ENCODE measurements around the gene ABHD14A. TPM values are rescaled to one million over a fixed set of nuclear protein-coding genes. Genes with fewer than 3 reads are reported as not detected.
"Not testable (repeated sequence)": the region's sequence is repeated elsewhere in the genome, so short reads cannot be mapped to it uniquely, and the experiment has no call there.

The ABHD14A gene
- total and polyA plus RNA-seq, 2 experiments from 2014 or later = 17.1 to 55.1 TPM

DNA sequence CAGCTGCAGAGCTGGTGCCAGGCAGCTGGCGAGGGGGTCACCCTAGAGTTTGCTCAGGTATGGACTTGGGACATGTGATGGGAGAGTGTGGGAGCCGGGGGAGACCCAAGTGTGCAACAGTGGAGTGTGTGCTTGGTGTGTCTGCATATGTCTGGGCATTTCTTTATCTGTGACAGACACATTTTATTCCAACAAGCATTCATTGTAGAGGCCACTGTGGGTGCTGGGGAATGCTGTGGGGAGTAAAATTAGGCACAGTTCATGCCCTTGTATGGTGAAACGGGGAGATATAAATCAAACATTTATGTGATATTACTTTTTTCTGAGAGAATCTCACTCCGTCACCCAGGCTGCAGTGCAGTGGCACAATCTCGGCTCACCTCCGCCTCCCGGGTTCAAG is 12.7 kb downstream of the ABHD14A start:
- Histone ChIP-seq H3K4me2 (no peak overlapping the region), H3K4me3 (no peak overlapping the region), H3K79me2 (peaks cover 11% of the 10 kb centered on the region), H3K27ac (no peak overlapping the region), H3K4me1 (ENCODE audit: insufficient read depth) (peaks cover 17% of the 10 kb centered on the region), H3K9me3 (ENCODE audit: low read depth) (no peaks in the 10 kb centered on the region), H3K27me3 (no peaks in the 10 kb centered on the region), H2AFZ (no peak overlapping the region), H3K9me2 (replicated peaks; ENCODE audit: insufficient read depth) (no peaks in the 10 kb centered on the region), H4K20me1 (ENCODE audit: insufficient read depth, poor library complexity, severe bottlenecking) (no peaks in the 10 kb centered on the region), H3K36me3 (replicated peaks; ENCODE audit: insufficient read depth, low read depth) (no peaks in the 10 kb centered on the region)
- DNase-seq (ENCODE audit: low spot score) = no peak
- 96% methylated on average over 7 of the region's 7 CpGs for WGBS (ENCODE audit: low lambda C conversion rate, missing lambda C conversion rate)
- no peak for TF ChIP-seq EZH2phosphoT487 (IDR thresholded peaks at IDR 0.05; ENCODE audit: low read depth, severe bottlenecking, unreplicated experiment)
- TF ChIP-seq, protein P1, sequence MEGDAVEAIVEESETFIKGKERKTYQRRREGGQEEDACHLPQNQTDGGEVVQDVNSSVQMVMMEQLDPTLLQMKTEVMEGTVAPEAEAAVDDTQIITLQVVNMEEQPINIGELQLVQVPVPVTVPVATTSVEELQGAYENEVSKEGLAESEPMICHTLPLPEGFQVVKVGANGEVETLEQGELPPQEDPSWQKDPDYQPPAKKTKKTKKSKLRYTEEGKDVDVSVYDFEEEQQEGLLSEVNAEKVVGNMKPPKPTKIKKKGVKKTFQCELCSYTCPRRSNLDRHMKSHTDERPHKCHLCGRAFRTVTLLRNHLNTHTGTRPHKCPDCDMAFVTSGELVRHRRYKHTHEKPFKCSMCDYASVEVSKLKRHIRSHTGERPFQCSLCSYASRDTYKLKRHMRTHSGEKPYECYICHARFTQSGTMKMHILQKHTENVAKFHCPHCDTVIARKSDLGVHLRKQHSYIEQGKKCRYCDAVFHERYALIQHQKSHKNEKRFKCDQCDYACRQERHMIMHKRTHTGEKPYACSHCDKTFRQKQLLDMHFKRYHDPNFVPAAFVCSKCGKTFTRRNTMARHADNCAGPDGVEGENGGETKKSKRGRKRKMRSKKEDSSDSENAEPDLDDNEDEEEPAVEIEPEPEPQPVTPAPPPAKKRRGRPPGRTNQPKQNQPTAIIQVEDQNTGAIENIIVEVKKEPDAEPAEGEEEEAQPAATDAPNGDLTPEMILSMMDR (IDR thresholded peaks at IDR 0.05; ENCODE audit: poor library complexity) = no peak
- TF ChIP-seq EZH2 (IDR thresholded peaks at IDR 0.05; ENCODE audit: borderline replicate concordance) = no peak

DNA sequence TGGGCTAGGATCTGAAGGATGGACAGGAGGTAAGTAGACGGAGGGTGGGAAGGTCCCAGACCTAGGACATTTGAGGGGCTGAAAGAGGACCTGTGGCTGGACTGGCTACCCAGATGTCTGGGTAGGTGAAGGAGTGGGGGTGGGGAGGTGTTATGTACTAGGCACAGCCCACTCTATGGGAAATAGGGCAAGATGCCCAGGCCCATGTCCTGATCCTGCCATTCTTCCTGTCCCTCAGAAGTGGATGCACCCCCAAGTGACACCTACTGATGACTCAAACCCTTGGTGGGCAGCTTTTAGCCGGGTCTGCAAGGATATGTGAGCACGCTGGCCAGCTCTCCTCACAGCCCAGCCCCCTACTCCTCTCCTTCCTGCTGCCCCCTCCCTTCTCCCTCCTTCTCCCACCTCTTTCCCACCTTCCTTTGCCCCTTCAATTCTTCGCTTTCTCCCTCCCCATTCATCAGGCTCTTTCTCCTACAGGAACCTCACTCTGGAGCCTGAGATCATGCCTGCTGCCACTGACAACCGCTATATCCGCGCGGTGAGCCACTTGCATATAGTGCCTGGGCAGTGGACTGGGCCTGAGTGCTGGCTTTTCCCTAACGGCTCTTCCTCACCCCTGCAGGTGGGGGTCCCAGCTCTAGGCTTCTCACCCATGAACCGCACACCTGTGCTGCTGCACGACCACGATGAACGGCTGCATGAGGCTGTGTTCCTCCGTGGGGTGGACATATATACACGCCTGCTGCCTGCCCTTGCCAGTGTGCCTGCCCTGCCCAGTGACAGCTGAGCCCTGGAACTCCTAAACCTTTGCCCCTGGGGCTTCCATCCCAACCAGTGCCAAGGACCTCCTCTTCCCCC is 13.7 kb downstream of the ABHD14A start:
- no peaks in the 10 kb centered on the region for H3K27me3 ChIP-seq
- TF ChIP-seq EZH2phosphoT487 (IDR thresholded peaks at IDR 0.05; ENCODE audit: low read depth, severe bottlenecking, unreplicated experiment) = no peak
- TF ChIP-seq, protein P1 (IDR thresholded peaks at IDR 0.05; ENCODE audit: poor library complexity) = no peak
- no peak for TF ChIP-seq EZH2 (IDR thresholded peaks at IDR 0.05; ENCODE audit: borderline replicate concordance)
- H3K9me3 ChIP-seq (ENCODE audit: low read depth) = no peaks in the 10 kb centered on the region
- peaks cover 14% of the 10 kb centered on the region for H3K4me1 ChIP-seq (ENCODE audit: insufficient read depth)
- no peak for DNase-seq (ENCODE audit: low spot score)
- no peaks in the 10 kb centered on the region for H4K20me1 ChIP-seq (ENCODE audit: insufficient read depth, poor library complexity, severe bottlenecking)
- no peak overlapping the region for H2AFZ ChIP-seq
- H3K36me3 ChIP-seq (replicated peaks; ENCODE audit: insufficient read depth, low read depth) = no peaks in the 10 kb centered on the region
- H3K27ac ChIP-seq = no peak overlapping the region
- WGBS (ENCODE audit: low lambda C conversion rate, missing lambda C conversion rate) = 85% methylated on average over 15 of the region's 15 CpGs
- H3K4me3 ChIP-seq = no peak overlapping the region
- H3K79me2 ChIP-seq = peaks cover 13% of the 10 kb centered on the region
- H3K9me2 ChIP-seq (replicated peaks; ENCODE audit: insufficient read depth) = no peaks in the 10 kb centered on the region
- H3K4me2 ChIP-seq = no peak overlapping the region

DNA sequence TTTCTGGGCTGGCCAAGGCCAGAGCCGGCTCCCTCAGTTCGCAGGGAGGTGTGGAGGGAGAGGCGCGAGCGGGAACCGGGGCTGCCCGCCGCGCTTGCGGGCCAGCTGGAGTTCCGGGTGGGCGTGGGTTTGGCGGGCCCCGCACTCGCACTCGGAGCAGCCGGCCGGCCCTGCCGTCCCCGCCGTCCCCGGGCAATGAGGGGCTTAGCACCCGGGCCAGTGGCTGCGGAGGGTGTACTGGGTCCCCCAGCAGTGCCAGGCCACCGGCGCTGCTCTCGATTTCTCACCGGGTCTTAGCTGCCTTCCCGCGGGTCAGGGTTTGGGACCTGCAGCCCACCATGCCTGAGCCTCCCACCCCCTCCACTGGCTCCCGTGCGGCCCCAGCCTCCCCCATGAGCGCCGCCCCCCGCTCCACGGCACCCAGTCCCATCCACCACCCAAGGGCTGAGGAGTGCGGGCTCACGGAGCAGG is 15.7 kb downstream of the ABHD14A start:
- 97% methylated on average over 30 of the region's 38 CpGs for WGBS (ENCODE audit: low lambda C conversion rate, missing lambda C conversion rate)
- not testable (repeated sequence) for H3K27ac ChIP-seq; H3K9me2 ChIP-seq (replicated peaks; ENCODE audit: insufficient read depth); H3K4me2 ChIP-seq; H3K27me3 ChIP-seq; H3K36me3 ChIP-seq (replicated peaks; ENCODE audit: insufficient read depth, low read depth); H3K9me3 ChIP-seq (ENCODE audit: low read depth); H3K4me3 ChIP-seq; DNase-seq (ENCODE audit: low spot score); H4K20me1 ChIP-seq (ENCODE audit: insufficient read depth, poor library complexity, severe bottlenecking); H2AFZ ChIP-seq
- Histone ChIP-seq H3K4me1 (ENCODE audit: insufficient read depth) (peaks cover 14% of the 10 kb centered on the region), H3K79me2 (peaks cover 20% of the 10 kb centered on the region)

DNA sequence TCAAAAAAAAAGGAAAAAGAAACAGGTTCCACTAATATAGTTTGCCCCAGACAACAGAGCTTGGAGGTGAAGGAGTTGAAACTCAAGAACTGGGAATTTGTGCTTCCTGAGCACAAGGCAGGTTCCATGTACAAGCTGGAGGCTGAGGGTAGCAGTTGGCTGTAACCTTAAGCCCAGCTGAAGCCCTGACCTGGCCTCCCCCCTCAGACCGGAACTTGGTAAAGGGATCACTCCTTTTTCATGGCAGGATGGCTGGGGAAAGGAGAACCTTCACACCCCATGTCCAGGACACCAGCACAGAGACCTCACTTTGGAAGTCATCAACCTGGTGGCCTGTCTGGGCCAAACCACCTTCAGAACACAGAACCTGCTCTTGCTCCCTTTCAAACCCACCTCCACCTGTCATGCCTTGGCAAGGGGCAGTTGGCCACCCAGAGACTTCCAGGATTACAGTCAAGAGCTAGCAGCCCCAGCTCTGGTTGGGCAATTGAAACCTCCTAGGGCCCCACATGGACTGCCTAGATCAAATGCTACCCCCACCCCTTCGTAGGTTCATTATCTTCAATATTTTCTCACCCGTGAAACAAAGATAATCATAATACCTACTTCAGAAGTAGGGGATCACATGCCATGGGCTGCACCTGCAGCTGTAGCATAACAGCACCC is 17.3 kb downstream of the ABHD14A start:
- peaks cover 11% of the 10 kb centered on the region for H3K4me1 ChIP-seq (ENCODE audit: insufficient read depth)
- no peak overlapping the region for H3K4me3 ChIP-seq
- TF ChIP-seq, protein P1 (IDR thresholded peaks at IDR 0.05; ENCODE audit: poor library complexity) = no peak
- TF ChIP-seq EZH2 (IDR thresholded peaks at IDR 0.05; ENCODE audit: borderline replicate concordance) = no peak
- no peak for TF ChIP-seq EZH2phosphoT487 (IDR thresholded peaks at IDR 0.05; ENCODE audit: low read depth, severe bottlenecking, unreplicated experiment)
- 95% methylated on average over 3 of the region's 3 CpGs for WGBS (ENCODE audit: low lambda C conversion rate, missing lambda C conversion rate)
- no peaks in the 10 kb centered on the region for H3K9me3 ChIP-seq (ENCODE audit: low read depth)
- H3K27me3 ChIP-seq = no peaks in the 10 kb centered on the region
- peaks cover 22% of the 10 kb centered on the region for H3K79me2 ChIP-seq
- no peak overlapping the region for H3K4me2 ChIP-seq
- no peaks in the 10 kb centered on the region for H4K20me1 ChIP-seq (ENCODE audit: insufficient read depth, poor library complexity, severe bottlenecking)
- DNase-seq (ENCODE audit: low spot score) = no peak
- no peaks in the 10 kb centered on the region for H3K36me3 ChIP-seq (replicated peaks; ENCODE audit: insufficient read depth, low read depth)
- H3K9me2 ChIP-seq (replicated peaks; ENCODE audit: insufficient read depth) = no peaks in the 10 kb centered on the region
- H3K27ac ChIP-seq = no peak overlapping the region
- H2AFZ ChIP-seq = no peak overlapping the region

DNA sequence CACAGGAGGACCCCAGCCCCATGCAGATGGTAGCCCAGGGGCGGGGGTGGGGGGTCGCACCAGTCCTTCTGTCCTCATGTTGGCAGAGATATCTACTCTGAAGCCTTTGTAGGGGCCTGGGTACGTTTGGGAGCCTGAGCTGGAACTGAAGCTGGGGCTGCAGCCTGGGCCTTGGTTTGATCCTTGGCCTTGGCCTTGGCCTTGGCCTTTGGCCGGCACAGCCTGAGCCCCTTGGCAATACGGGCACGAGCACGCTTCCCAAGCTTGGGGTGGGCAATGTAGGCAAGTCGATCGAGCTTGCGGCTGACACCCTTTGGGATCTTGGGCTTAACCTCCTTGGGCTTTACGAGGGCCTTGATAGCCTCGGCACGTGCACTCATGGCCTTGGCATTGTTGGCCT is 18.8 kb downstream of the ABHD14A start:
- not testable (repeated sequence) for DNase-seq (ENCODE audit: low spot score); H3K9me2 ChIP-seq (replicated peaks; ENCODE audit: insufficient read depth); H2AFZ ChIP-seq; H3K36me3 ChIP-seq (replicated peaks; ENCODE audit: insufficient read depth, low read depth); H3K4me2 ChIP-seq; H3K9me3 ChIP-seq (ENCODE audit: low read depth); H4K20me1 ChIP-seq (ENCODE audit: insufficient read depth, poor library complexity, severe bottlenecking); H3K4me3 ChIP-seq; H3K27me3 ChIP-seq; H3K27ac ChIP-seq
- Histone ChIP-seq H3K4me1 (ENCODE audit: insufficient read depth) (peaks cover 11% of the 10 kb centered on the region), H3K79me2 (peaks cover 22% of the 10 kb centered on the region)
- 97% methylated on average over 12 of the region's 13 CpGs for WGBS (ENCODE audit: low lambda C conversion rate, missing lambda C conversion rate)

All from hepatocyte (in vitro differentiated cells).